HepG2 (cell line): ENCODE measurements around the gene TSHZ2. TPM values are rescaled to one million over a fixed set of nuclear protein-coding genes. Genes with fewer than 3 reads are reported as not detected.

Experiments
- ATAC-seq: fragments of 200-7000 bp; cut with Tn5 transposase; 3 replicates; pipeline ENCODE4 v1.9.1; 2020; ENCODE audit warnings: mild to moderate bottlenecking, moderate library complexity
- BruUV-seq: library from RNA; stranded (reverse); fragments of 400-500 nt; replicated peaks from 2 replicates; lab custom pipeline; 2021; lab: Mats Ljungman, UMichigan
- CTCF ChIA-PET: fragments of 300-600 bp; formaldehyde crosslinking; extraction: SDS; loops from one replicate; lab custom pipeline; 2021; ENCODE audit warnings: low total read pairs, inconsistent platforms, low intra/inter-chr PET ratio; lab: Yijun Ruan, JAX
- POLR2A ChIA-PET: fragments of 350-600 bp; sonication (Branson Sonifier 250); formaldehyde crosslinking; loops from one replicate; lab custom pipeline; 2020; ENCODE audit warnings: antibody characterized with exemption, inconsistent platforms; lab: Yijun Ruan, JAX
- DNase-seq: peaks from one replicate; pipeline ENCODE4 v3.0.0-alpha.2; 2015; ENCODE audit warnings: low spot score
- FAIRE-seq: peaks from 3 replicates; lab custom pipeline; 2011; peaks lifted over from hg19 to GRCh38; lab: Jason Lieb, UNC
- H2AFZ ChIP-seq: one replicate; pipeline ENCODE4 v1.6.1; 2011; ENCODE audit warnings: low read length, inconsistent platforms
- H3K27ac ChIP-seq: fragments of 300-600 bp; 3 replicates; pipeline ENCODE4 v1.8.0; 2011; ENCODE audit warnings: mixed run types, mild to moderate bottlenecking, mixed read lengths, low read length, inconsistent platforms; ENCODE audit not compliant: insufficient read depth; ENCODE audit errors: extremely low read length
- H3K27me3 ChIP-seq, 2 experiments: fragments of 200-600 bp in 1 of 2; 2 replicates in 1 of 2; 3 replicates in 1 of 2; pipeline versions ENCODE4 v1.6.0 to v1.8.0; 2011; ENCODE audit warnings: low read length in 2 of 2, mild to moderate bottlenecking in 2 of 2, moderate library complexity in 2 of 2, inconsistent platforms in 1 of 2; ENCODE audit not compliant: insufficient read depth in 2 of 2, control insufficient read depth in 1 of 2
- H3K36me3 ChIP-seq, 2 experiments: fragments of 200-600 bp in 1 of 2; replicated peaks in 1 of 2; 2 replicates in 1 of 2; 3 replicates in 1 of 2; pipeline versions ENCODE4 v1.5.1 to v1.8.0; 2011; ENCODE audit warnings: low read length in 2 of 2, inconsistent platforms in 1 of 2; ENCODE audit not compliant: insufficient read depth in 2 of 2, control insufficient read depth in 1 of 2
- H3K4me1 ChIP-seq: 2 replicates; pipeline ENCODE4 v1.5.1; 2012; ENCODE audit warnings: low read length, inconsistent platforms; ENCODE audit not compliant: insufficient read depth
- H3K4me2 ChIP-seq: 2 replicates; pipeline ENCODE4 v1.6.0; 2011; ENCODE audit warnings: low read depth, low read length, inconsistent platforms
- H3K4me3 ChIP-seq, 3 experiments: fragments of 200-600 bp in 1 of 3; sonication (generic), shearing (Covaris generic) in 1 of 3; replicated peaks in 1 of 3; 2 replicates each; pipeline ENCODE4 v1.5.1; 2011 to 2016; ENCODE audit warnings: low read length in 3 of 3, inconsistent platforms in 2 of 3, low read depth in 2 of 3, mild to moderate bottlenecking in 2 of 3, control low read depth in 1 of 3, mixed read lengths in 1 of 3; ENCODE audit not compliant: insufficient read depth in 1 of 3
- H3K79me2 ChIP-seq: one replicate; pipeline ENCODE4 v1.6.1; 2011; ENCODE audit warnings: low read length, inconsistent platforms; ENCODE audit not compliant: insufficient read depth
- H3K9ac ChIP-seq: 2 replicates; pipeline ENCODE4 v1.6.0; 2011; ENCODE audit warnings: mild to moderate bottlenecking, low read depth, low read length, inconsistent platforms; ENCODE audit not compliant: insufficient read depth
- H3K9me3 ChIP-seq: 2 replicates; pipeline ENCODE4 v1.5.1; 2012; ENCODE audit warnings: mild to moderate bottlenecking, low read length
- H4K20me1 ChIP-seq: 2 replicates; pipeline ENCODE4 v1.6.0; 2011; ENCODE audit warnings: inconsistent platforms, mild to moderate bottlenecking, low read length, moderate library complexity; ENCODE audit not compliant: insufficient read depth
- ARNTL ChIP-seq: sonication (generic); formaldehyde crosslinking; IDR thresholded peaks from 2 replicates; pipeline ENCODE4 v1.4.0; 2020; ENCODE audit warnings: mild to moderate bottlenecking, missing genetic modification reagents
- E2F5 ChIP-seq: sonication (generic); formaldehyde crosslinking; conservative IDR thresholded peaks from 2 replicates; pipeline ENCODE4 v1.4.0; 2020; ENCODE audit warnings: missing genetic modification reagents
- GMEB1 ChIP-seq: sonication (generic); formaldehyde crosslinking; IDR thresholded peaks from 2 replicates; pipeline ENCODE4 v1.5.1; 2020; ENCODE audit warnings: missing genetic modification reagents, mild to moderate bottlenecking, borderline replicate concordance
- GTF2F1 ChIP-seq: fragments of 150-350 bp; IDR thresholded peaks from 2 replicates; pipeline ENCODE4 v1.6.1; 2014; ENCODE audit warnings: low read length
- HOXA5 ChIP-seq: sonication (generic); formaldehyde crosslinking; IDR thresholded peaks from 2 replicates; pipeline ENCODE4 v1.4.0; 2020; ENCODE audit warnings: missing genetic modification reagents
- MTF1 ChIP-seq: sonication (generic); formaldehyde crosslinking; IDR thresholded peaks from 2 replicates; pipeline ENCODE4 v1.5.0; 2020; ENCODE audit warnings: missing genetic modification reagents
- NCOR1 ChIP-seq: fragments of 200-600 bp; sonication (generic); IDR thresholded peaks from 2 replicates; pipeline ENCODE4 v1.7.0; 2017; ENCODE audit warnings: antibody characterized with exemption, low read length, borderline replicate concordance
- RFX5 ChIP-seq: IDR thresholded peaks from 2 replicates; pipeline ENCODE4 v1.6.1; 2011; ENCODE audit warnings: low read depth, low read length, improper control_type of control experiment
- SRSF1 ChIP-seq: fragments of 200-400 bp; formaldehyde crosslinking; optimal IDR thresholded peaks from 2 replicates; pipeline ENCODE3; 2017; ENCODE audit warnings: mild to moderate bottlenecking, low read depth, low read length, moderate library complexity
- SRY ChIP-seq: sonication (generic); formaldehyde crosslinking; IDR thresholded peaks from 2 replicates; pipeline ENCODE4 v1.8.0; 2022; ENCODE audit warnings: mild to moderate bottlenecking, missing genetic modification reagents
- TOPORS ChIP-seq: sonication (generic); formaldehyde crosslinking; IDR thresholded peaks from 2 replicates; pipeline ENCODE4 v1.8.0; 2023; ENCODE audit warnings: mild to moderate bottlenecking, missing genetic modification reagents
- ZBTB3 ChIP-seq: sonication (generic); formaldehyde crosslinking; IDR thresholded peaks from 2 replicates; pipeline ENCODE4 v1.4.0; 2020; ENCODE audit warnings: low read depth, mild to moderate bottlenecking, moderate library complexity, missing genetic modification reagents, borderline replicate concordance
- ZFP36 ChIP-seq: fragments of 150-350 bp; IDR thresholded peaks from 2 replicates; pipeline ENCODE4 v1.6.1; 2018; ENCODE audit warnings: borderline replicate concordance, low read length, low read depth; ENCODE audit not compliant: partially characterized antibody
- ZFYVE20 ChIP-seq: sonication (generic); formaldehyde crosslinking; IDR thresholded peaks from 2 replicates; pipeline ENCODE4 v1.8.0; 2023; ENCODE audit warnings: low read depth, mild to moderate bottlenecking, moderate library complexity, missing genetic modification reagents, borderline replicate concordance
- ZNF263 ChIP-seq: sonication (generic); formaldehyde crosslinking; IDR thresholded peaks from 2 replicates; pipeline ENCODE4 v1.4.0; 2020; ENCODE audit warnings: missing genetic modification reagents
- ZNF362 ChIP-seq: sonication (generic); formaldehyde crosslinking; IDR thresholded peaks from 2 replicates; pipeline ENCODE4 v1.4.0; 2020; ENCODE audit warnings: missing genetic modification reagents, mild to moderate bottlenecking, borderline replicate concordance
- WGBS: methylation state at CpG from one replicate; pipeline ENCODE4 v1.1.6; 2017; ENCODE audit warnings: low lambda C conversion rate; 5-methylcytosine and 5-hydroxymethylcytosine counted together
- in situ Hi-C: cut with HindIII; loops from 2 replicates; pipeline ENCODE4 v1.10.0; 2017; ENCODE audit warnings: low pct_unique_long_range_greater_than_20kb; ENCODE audit not compliant: extremely low pct_ligation_motif_present
- intact Hi-C: fragments of 100-400 bp; cut with micrococcal nuclease; formaldehyde crosslinking; loops from one replicate; pipeline ENCODE4 v1.10.0; 2022; ENCODE audit not compliant: unreplicated experiment
- polyA plus RNA-seq, 8 experiments: library from polyadenylated mRNA; depleted of rRNA in 3 of 8; stranded (reverse) in 7 of 8; unstranded in 1 of 8; fragments of >200 nt; fragmentation: Illumina TruSeq in 4 of 8; extraction: Trizol in 4 of 8; gene quantifications; 2 replicates each; pipeline versions ENCODE4 v1.2.1 to v1.2.3, GENCODE V29; 2011 to 2016; ENCODE audit warnings: low read depth in 4 of 8, missing spikeins in 1 of 8, mixed read lengths in 1 of 8; ENCODE audit not compliant: insufficient read depth in 1 of 8
- total RNA-seq, 5 experiments: library from RNA; depleted of rRNA; stranded (reverse); fragments of >200 nt; fragmentation: Illumina TruSeq; extraction: Trizol; gene quantifications; 2 replicates each; pipeline ENCODE4 v1.2.3, GENCODE V29; 2016; ENCODE audit warnings: low read depth in 1 of 5

Gene TSHZ2
- total and polyA plus RNA-seq, 2 of the 13 experiments (the other 11 are each of a cell fraction or from before 2014, with no cell fraction given), result 0.01 TPM; not detected in 1

GRCh38 chr20:53439046-53439445 lies 466.9 kb downstream of the TSHZ2 start (continued):
- TF ChIP-seq E2F5 (CRISPR knock-in tag), result no peak
- TF ChIP-seq, all 625 proteins: peak for 0

- H4K20me1 ChIP-seq, result no peaks in the 10 kb centered on the region
- H3K27me3 ChIP-seq, result peaks cover 0 to 6% of the 10 kb centered on the region in 2 experiments; a peak in 1 of 5 replicates
- no peaks in the 10 kb centered on the region for H3K79me2 ChIP-seq
- H3K4me1 ChIP-seq, result peaks cover 7% of the 10 kb centered on the region; the same call in 1 of the 2 replicates
- no TSS peak for BruUV-seq
- H3K9ac ChIP-seq, result no peak overlapping the region
- H3K27ac ChIP-seq, result no peak overlapping the region
- ChIA-PET CTCF (no interaction called here), POLR2A (no interaction called here)
- intact Hi-C loops, result no loop called here
- 57% methylated on average over 2 of the region's 2 CpGs for WGBS
- no peak for DNase-seq
- TF ChIP-seq GTF2F1 (no peak), MTF1 (CRISPR knock-in tag) (no peak), NCOR1 (no peak), HOXA5 (CRISPR knock-in tag) (no peak), ZFYVE20 (CRISPR knock-in tag) (no peak), SRSF1 (no peak), ZNF263 (CRISPR knock-in tag) (no peak), ZNF362 (CRISPR knock-in tag) (no peak), RFX5 (no peak), GMEB1 (CRISPR knock-in tag) (no peak), ZBTB3 (CRISPR knock-in tag) (no peak), ZFP36 (no peak), SRY (no peak), TOPORS (CRISPR knock-in tag) (no peak), ARNTL (CRISPR knock-in tag) (no peak)
- H3K4me2 ChIP-seq, result no peak overlapping the region
- no peak overlapping the region for H2AFZ ChIP-seq
- H3K36me3 ChIP-seq, result no peaks in the 10 kb centered on the region
- ATAC-seq, result no peak
- FAIRE-seq, result no peak
- in situ Hi-C loops, result no loop called here
- no peaks in the 10 kb centered on the region for H3K9me3 ChIP-seq
- H3K4me3 ChIP-seq, result no peak overlapping the region
Measured at GRCh38 chr20:53439616-53440015, 467.5 kb downstream of the TSHZ2 start.
